Raji (cell line): Measurements from ENCODE around the gene VPS26C.

Source experiments
- POLR2A ChIP-seq: IDR thresholded peaks from 2 replicates; pipeline ENCODE4 v1.6.1; 2011; ENCODE audit warnings: low read depth, low read length, control low read depth; ENCODE audit not compliant: insufficient read depth

The VPS26C gene

DNA sequence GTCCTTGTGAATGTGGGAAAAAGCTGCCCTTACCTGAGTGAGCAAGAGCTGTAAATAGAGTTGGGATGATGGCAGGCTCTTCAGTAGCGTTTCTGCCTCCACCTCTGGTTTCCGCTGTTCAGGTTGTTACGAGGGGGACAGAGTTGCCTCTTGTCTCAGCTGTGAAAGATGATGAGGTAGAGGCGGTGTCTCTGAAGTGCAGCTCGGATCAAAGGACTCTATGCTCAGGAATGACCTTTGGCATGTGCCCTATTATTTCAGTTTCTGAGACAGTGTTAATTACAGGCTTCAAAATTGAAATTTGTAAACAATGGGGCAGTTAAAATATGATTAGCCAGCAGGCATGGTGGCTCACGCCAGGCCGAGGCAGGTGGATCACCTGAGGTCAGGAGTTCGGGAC lies 70.3 kb downstream of the VPS26C start:
- no peak for TF ChIP-seq POLR2A

DNA sequence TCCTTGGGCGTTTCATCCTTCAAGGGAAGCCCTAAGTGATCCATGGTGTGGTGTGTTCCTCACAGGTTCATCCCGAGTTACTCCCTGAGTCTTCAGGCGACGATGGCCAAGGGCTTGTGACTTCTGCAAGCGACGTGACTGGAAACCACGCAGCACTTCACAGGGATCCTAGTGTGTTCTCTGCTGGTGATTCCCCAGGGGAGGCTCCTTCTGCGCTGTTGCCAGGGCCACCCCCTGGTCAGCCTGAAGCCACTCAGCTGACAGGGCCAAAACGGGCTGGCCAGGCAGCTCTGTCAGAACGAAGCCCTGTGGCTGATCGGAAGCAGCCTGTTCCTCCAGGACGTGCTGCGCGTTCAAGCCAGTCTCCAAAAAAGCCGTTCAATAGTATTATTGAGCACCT lies 71.5 kb downstream of the VPS26C start:
- no peak for TF ChIP-seq POLR2A

DNA sequence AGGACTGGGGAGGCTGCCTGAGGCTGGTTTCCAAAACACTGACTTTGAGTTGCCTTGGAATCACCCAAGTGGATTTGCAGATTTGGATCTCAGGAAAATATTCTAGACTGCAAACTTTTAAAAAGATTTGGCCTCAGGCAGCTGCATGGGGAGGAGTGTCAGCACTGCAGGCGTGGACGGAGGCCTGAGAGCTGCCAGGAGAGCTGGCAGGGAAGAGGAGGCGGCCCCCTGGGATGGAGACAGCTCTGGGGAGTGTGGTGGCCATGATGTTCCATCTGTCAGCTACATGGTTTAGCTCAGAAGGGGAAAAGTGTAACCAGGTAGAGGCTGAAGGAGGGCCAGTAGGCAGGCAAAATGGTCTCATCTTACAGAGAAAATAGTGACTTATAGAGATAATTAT lies 72.1 kb downstream of the VPS26C start:
- no peak for TF ChIP-seq POLR2A

DNA sequence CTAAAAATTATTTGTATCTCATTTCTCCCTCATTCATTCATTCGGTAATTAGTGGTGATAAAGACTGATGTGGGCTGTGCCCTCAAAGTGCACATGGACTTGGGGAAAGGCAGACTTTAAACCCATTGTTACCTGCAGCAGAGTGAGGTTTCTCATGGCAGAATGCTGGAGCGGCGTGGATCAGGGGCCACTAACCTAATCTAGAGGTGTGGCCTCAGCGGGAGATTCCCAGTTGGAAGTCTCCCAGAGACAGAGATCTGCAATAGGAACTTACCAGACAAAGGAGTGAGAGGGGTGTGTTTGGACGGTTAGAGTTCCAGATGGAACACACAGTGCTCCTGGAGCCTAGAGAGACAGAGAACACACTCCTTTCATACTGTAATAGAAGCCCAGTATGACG lies 73.5 kb downstream of the VPS26C start:
- TF ChIP-seq POLR2A = no peak

DNA sequence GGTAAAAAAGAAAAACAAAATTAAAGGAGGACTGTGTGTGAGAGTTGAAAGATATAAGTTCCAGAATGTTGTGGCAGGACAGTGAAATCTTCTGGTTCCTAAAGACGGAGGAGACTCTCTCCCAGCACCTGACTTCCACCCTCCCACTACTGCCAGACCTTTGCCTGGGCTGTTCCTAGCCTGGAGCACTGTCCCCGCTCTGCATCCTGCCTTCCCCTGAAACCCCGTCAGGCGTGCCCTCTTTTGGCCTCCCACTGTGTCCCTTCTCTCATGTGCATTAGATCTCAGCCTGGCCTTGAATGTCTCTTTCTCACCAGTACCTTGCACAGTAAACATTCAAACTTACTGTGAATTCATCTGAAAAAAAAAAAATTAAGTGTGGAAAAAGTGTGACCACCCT lies 74.1 kb downstream of the VPS26C start:
- no peak for TF ChIP-seq POLR2A

DNA sequence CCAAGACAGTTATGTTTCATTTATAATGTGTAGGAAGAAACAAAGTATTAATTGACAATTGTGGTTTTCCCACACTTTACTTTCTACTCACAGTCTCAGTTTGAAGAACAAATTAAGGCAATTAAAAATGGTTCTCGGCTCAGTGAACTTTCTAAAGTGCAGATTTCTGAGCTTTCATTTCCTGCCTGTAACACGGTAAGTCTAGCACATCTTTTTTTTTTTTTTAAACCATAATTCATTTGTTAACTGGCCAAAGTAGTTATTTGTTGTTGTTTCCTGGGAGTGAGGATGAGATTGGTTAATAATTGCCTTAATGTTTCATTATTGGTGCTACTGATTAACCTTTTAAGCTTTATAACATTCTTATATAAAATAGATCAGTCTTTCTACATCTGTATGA lies 75.1 kb downstream of the VPS26C start:
- no peak for TF ChIP-seq POLR2A

DNA sequence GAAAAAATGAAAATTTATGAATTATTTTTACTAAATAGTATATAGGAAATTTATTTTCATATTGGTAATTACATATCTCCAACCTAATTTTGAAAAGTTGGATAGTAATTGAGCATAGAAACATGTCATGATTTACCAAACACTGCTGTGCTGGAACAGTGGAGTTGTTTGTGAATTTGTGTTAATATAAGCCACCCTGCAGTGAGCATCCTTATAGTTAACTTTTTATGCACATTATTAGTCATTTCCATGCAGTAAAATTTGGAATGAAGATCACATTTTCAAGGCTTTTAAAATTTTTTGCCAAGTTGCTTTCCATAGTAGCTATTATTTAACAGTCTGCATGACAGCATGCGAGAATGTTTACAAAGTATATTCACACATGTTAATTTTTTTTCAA lies 78.3 kb downstream of the VPS26C start:
- no peak for TF ChIP-seq POLR2A

DNA sequence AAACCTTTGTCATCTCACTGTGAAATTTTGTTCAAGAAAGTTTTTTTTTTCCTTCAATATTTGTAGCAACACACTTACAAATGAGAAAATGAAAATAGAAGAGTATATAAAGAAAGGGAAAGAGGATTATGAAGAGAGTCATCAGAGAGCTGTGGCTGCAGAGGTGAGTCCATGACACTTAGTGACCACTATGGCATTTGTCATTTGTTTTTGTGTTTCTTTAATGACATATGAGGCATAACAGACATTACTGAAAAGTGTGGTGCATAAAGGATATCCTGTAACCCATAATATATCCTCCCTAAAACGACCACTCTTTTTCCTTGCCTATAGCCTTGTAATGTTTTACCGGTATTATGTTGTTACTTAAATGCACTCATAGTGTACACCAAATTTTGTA lies 80.2 kb downstream of the VPS26C start:
- no peak for TF ChIP-seq POLR2A

DNA sequence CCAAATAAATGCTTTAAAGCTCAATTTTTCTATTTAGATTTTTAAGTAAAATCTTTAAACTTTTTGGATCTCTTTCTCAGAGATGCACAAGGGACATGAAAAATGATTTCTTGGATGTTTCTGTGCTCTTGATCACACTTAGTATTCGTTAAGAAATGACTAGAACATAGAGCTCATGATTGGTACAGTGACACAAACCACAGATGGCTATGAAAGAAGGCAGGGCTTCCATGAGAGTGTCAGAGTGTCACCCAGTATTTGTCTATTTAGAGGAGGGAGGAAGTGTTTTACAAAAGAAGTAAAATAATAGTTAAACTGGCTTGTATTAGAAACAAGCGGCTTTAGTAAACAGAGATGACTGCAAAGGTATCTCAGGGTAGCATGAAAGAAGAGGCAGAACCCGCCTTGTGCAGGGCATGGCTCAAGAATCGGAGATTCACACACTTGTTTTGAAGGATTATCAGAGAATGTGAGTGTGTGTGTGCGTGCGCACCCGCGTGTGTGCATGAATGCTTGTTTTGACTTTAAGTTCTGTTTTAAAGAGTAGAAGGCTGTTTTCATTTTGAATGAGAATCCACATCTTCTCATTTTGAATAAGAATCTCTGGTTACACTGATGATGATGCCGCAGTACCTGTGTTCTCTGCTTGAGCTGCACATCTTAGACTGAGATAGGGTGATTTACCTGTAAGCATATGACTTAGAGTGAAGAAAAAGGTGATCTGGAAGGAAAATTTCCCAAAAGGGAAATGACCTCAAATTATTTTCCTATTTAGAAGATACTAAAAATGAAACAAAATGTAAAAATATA lies 82.1 kb downstream of the VPS26C start:
- no peak for TF ChIP-seq POLR2A

DNA sequence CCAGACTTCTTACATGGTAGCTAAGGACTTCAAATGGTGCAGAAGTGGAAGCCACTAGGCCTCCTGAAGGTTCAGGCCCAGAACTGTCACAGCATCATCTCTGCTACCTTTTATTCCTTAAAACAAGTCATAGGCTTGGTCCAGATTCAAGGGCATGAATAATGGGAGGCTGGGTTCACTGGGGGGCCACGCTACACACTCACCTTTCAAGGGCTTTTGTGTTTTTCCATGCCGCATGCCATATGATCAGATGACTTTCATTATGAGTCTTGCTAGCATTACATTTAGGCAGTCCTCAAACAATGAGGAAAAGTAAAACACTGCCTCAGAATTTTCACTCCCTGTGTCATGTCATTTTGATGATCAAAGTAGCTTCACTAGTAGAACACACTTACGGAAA lies 83.4 kb downstream of the VPS26C start:
- no peak for TF ChIP-seq POLR2A

DNA sequence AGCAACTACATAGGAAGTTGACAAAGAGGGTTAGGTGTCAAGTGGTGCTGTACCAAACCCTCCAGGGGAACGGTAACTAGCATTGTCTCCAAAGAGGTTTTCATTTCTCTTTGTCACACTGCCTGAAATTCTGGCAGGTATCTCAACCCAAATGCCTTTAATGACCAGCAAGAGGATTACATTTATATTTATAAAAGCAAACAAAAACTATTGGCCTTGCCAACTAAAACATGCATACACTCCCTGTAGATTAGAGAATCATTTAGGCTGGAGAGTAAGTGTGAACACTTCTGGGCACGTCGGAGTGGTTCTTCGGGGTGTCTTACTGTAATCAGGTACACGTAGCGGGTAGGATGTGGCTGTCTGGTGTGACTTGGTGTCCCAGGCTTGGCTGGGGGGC lies 84.9 kb downstream of the VPS26C start:
- no peak for TF ChIP-seq POLR2A

DNA sequence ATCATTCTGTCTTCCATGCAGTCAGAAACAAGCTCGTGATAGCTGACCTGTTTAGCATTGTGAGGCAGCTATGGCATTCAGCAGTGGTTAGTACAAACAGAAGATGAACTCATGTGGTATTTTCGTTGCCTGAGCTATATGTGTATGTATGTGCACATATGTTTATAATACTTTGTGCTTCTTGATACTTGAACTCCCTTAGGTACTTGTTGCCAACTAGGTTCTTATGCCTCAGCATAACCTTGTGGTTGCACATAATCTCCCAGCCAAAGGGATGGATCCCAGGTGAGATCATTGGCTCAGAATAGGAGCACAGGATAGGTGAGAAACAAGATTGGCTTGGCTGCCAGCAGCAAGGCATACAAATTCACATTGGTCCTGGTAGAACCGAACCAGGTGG lies 86.1 kb downstream of the VPS26C start:
- no peak for TF ChIP-seq POLR2A

DNA sequence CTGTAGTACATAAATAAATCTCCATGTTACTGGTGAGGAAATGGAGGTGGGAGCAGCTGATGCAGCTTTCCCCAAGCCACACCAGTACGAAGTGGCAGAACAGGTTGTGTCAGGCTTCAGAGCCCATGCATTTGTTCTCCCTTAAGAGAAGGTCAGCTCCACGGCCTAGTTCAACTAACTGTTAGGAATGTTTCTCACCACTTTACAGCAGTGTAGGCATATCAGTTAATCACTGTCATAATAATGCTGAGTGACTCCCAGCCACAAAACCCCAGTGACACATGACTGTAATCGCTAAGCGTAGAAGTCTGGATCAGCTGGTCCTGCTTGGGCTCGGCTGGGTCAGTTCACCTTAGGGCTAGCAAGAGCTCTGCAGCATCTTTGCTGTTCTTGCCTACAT lies 90.4 kb downstream of the VPS26C start:
- no peak for TF ChIP-seq POLR2A
